Measurements from ENCODE around the gene TDRD9. TPM values are rescaled to one million over a fixed set of nuclear protein-coding genes. Genes with fewer than 3 reads are reported as not detected.
"Not testable (repeated sequence)": the region's sequence is repeated elsewhere in the genome, so short reads cannot be mapped to it uniquely, and the experiment has no call there.

TDRD9 gene
- total RNA-seq, 1 experiment from 2014 or later: not detected

DNA sequence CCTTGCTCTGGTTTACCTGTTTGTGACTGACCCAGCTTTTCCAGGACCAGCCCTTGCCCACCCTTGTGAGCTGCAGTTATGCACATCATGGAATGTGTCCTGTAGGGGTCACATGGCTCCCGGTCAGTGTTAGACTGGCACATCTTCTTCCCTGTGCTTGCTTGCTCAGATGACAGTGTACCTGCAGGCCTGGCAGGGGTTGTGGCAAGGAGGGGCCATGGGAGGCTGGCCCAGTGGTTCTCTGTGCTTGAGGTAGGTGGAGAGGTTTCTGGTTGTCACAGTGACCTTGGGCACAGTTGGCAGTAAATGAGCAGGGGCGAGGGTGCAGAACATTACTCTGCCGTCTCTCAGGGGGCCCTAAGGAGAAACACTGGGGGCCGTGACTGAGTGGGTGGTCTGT, 41.7 kb downstream of the TDRD9 start:
- Histone ChIP-seq H3K27ac (no peak overlapping the region), H3K9me3 (replicated peaks) (no peaks in the 10 kb centered on the region), H3K27me3 (peaks cover 10% of the 10 kb centered on the region; the same call in 1 of the 2 replicates), H3K36me3 (no peaks in the 10 kb centered on the region), H3K4me3 (no peak overlapping the region), H3K4me1 (no peaks in the 10 kb centered on the region)
- no peak for DNase-seq

DNA sequence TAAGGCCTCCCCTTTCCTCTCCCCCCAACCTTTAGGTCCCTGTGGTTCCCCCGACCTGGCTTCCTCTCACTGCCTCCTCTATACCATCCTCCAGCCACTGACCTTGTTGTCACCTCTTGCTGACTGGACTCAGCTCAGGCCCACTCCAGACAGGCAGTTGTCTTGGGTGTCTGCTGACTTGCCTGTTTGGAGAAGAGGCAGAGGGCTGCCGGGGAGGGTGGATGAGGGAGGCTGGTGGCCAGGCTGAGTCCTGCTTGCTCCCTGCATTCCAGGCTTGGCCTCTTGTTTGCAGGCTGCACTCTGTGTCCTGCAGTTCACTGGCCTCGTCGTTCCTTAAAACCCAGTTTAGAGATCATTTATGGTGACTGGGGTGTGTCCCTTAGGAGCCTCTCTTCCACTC, 45.1 kb downstream of the TDRD9 start:
- H3K27ac ChIP-seq: no peak overlapping the region
- H3K9me3 ChIP-seq (replicated peaks): no peaks in the 10 kb centered on the region
- H3K36me3 ChIP-seq: no peaks in the 10 kb centered on the region

DNA sequence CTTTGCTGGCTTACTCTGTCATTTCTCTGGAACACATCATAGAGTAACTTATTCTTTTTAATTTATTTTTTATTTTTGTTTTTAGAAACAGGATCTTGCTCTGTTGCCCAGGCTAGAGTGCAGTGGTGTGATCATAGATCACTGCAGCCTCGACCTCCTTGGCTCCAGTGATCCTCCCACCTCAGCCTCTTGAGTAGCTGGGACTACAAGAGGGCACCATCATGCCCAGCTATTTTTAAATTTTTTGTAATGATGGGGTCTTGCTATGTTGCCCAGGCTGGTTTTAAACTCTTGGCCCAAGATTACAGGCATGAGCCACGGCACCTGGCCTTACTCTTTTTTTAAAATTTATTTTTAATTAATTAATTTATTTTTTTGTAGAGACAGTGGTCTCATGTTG, 46.3 kb downstream of the TDRD9 start:
- Histone ChIP-seq H3K9me3 (replicated peaks) (no peaks in the 10 kb centered on the region), H3K27ac (no peak overlapping the region), H3K36me3 (no peaks in the 10 kb centered on the region), H3K27me3 (peaks cover 9% of the 10 kb centered on the region; the same call in 1 of the 2 replicates), H3K4me1 (no peaks in the 10 kb centered on the region), H3K4me3 (no peak overlapping the region)
- no peak for DNase-seq

More for the DNA sequence above, 45.1 kb downstream of the TDRD9 start:
- H3K4me1 ChIP-seq: no peaks in the 10 kb centered on the region
- no peak for DNase-seq
- H3K4me3 ChIP-seq: no peak overlapping the region
- peaks cover 9% of the 10 kb centered on the region; the same call in 1 of the 2 replicates for H3K27me3 ChIP-seq

DNA sequence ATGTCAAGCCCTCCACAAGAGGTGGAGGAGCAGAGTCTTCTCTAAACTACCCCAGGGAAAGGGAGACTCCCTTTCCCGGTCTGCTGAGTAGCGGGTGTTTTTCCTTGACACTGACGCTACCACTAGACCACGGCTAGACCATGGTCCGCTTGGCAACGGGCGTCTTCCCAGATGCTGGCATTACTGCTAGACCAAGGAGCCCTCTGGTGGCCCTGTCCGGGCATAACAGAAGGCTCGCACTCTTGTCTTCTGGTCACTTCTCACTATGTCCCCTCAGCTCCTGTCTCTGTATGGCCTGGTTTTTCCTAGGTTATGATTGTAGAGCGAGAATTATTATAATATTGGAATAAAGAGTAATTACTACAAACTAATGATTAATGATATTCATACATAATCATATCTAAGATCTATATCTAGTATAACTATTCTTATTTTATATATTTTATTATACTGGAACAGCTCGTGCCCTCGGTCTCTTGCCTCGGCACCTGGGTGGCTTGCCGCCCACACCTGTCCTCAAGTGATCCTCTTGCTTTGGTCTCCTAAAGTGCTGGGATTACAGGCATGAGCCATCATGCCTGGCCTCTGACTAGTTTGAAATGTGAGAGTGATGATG, 52.5 kb downstream of the TDRD9 start:
- H3K36me3 ChIP-seq; H3K27ac ChIP-seq; H3K27me3 ChIP-seq; H3K4me1 ChIP-seq; H3K4me3 ChIP-seq; H3K9me3 ChIP-seq (replicated peaks): not testable (repeated sequence)
- DNase-seq: peak; percentile 68 to 78

DNA sequence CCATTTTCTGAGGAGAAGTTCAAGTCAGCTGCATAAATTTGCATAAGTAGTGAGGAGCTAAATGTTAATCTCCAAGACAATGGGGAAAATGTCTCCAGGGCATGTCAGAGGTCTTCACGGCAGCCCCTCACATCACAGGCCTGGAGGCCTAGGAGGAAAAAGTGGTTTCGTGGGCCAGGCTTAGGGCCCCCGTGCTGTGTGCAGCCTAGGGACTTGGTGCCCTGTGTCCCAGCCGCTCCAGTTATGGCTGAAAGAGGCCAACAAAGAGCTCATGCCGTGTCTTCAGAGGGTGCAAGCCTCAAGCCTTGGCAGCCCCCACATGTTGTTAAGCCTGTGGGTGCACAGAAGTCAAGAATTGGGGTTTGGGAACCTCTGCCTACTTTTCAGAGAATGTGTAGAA, 55.9 kb downstream of the TDRD9 start:
- Histone ChIP-seq H3K9me3 (replicated peaks) (peaks cover 4% of the 10 kb centered on the region), H3K36me3 (no peaks in the 10 kb centered on the region), H3K4me1 (no peaks in the 10 kb centered on the region), H3K27ac (no peak overlapping the region), H3K4me3 (no peak overlapping the region), H3K27me3 (no peaks in the 10 kb centered on the region)
- DNase-seq: no peak

DNA sequence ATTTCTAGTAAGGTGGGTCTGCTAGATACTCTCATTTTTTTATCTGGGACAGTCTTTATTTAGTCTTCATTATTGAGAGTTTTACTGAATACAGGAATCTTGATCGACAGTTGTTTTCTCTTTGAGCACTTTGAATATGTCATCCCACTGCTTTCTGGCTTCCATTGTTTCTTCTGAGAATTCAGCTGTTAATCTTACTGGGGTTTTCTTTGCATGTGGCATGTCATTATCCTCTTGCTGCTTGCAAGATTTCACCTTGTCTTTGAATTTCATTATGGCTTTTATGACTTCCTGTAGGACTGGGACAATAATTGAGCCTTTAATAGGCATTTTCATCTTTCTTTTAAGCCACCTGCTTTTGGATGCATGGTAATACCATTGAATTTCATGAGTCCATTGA, 60.8 kb downstream of the TDRD9 start:
- Histone ChIP-seq H3K4me3 (no peak overlapping the region), H3K4me1 (no peaks in the 10 kb centered on the region), H3K36me3 (no peaks in the 10 kb centered on the region), H3K27me3 (peaks cover 6% of the 10 kb centered on the region), H3K27ac (no peak overlapping the region), H3K9me3 (replicated peaks) (peaks cover 4% of the 10 kb centered on the region)
- DNase-seq: no peak

DNA sequence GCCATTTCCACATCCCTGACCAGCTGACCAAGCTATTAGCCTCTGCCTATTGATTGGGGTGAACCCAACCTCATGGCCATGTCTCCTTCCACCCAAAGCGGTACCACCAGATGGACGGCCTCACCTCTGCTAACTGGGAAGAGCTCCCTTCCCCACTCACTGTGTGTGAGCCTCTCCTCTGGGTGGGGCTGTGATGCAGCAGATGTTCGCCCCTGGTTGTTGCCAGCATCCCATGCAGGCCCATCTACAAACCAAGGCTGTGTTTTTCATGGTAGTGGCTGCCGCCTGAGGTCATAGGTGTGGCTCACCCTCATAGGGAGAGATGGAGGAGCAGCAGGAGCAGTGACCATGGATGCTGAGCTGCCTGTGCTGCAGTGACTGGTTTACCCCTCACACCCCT, 61.7 kb downstream of the TDRD9 start:
- peaks cover 4% of the 10 kb centered on the region for H3K9me3 ChIP-seq (replicated peaks)
- no peak for DNase-seq
- peaks cover 11% of the 10 kb centered on the region for H3K27me3 ChIP-seq
- H3K36me3 ChIP-seq: no peaks in the 10 kb centered on the region
- H3K4me3 ChIP-seq: no peak overlapping the region
- no peaks in the 10 kb centered on the region for H3K4me1 ChIP-seq
- no peak overlapping the region for H3K27ac ChIP-seq

DNA sequence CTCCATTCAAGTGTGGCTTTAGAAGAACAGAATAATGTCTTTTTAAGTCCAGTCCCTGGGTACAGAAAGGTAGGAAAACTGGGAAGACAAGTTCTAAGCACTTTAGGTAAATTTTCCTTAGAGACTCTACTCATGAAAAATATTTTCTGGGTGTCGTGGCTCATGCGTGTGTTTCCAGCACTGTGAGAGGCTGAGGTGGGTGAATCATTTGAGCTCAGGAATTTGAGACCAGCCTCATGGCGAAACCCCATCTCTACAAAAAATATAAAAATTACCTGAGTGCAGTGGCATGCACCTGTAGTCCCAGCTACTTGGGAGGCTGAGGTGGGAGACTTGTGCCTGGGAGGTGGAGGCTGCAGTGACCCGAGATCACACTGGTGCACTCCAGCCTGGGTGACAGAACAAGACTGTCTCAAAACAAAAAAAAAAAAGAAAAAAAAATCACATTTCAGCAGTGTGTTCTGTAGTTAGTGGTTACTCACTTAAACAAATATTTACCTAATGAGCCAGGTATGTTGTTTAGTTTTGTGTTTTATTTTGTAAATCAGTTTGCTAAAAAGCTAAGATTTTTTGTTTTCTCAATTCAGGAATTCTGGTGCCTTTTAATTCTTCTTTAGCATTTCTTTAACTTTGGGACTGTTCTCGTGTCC, 66.4 kb downstream of the TDRD9 start:
- DNase-seq: no peak
- Histone ChIP-seq H3K27me3 (peaks cover 39% of the 10 kb centered on the region), H3K36me3 (no peaks in the 10 kb centered on the region), H3K4me3 (no peak overlapping the region), H3K27ac (no peak overlapping the region), H3K4me1 (no peaks in the 10 kb centered on the region), H3K9me3 (replicated peaks) (no peaks in the 10 kb centered on the region)

DNA sequence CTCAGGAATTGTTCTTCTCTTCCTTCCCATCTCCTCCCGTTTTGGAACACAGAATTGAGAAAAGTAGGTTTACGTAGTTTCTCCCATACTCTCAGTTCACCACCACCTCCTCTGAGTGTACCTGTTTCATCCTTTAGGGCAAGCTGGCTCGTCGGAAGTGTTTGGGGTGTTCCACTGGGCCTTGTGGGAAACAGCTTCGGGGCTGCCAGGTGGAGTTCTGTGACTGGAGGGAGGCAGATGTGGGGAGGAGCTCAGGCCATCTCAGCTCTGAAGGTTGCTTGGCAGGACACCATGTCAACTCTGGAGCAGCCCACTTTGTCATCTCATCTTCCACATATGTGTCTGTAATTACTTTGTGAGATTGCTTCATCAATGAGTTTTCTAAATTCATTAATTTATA, 67.6 kb downstream of the TDRD9 start:
- no peak for DNase-seq
- Histone ChIP-seq H3K36me3 (no peaks in the 10 kb centered on the region), H3K4me1 (no peaks in the 10 kb centered on the region), H3K27ac (no peak overlapping the region), H3K9me3 (replicated peaks) (no peaks in the 10 kb centered on the region), H3K4me3 (no peak overlapping the region), H3K27me3 (peaks cover 39% of the 10 kb centered on the region)

DNA sequence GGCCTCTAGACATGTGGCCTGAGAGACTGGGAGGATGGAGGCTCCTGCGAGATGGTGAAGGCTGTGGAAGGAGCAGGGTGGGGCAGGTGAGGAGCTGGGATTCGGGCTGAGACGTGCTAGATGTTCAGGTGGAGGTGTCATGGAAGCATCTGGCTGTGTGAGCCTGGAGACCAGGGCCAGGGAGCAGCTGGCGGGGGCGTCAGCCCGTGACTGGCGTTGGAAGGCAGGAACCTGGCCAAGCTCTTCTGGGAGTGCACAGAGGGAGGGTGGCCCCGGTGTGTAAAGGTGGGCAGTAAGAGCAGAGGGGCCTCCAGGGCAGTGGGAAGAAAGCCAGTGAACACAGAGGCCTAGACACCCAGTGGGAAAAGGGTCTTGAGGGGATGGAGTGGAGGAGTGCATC, 69.1 kb downstream of the TDRD9 start:
- Histone ChIP-seq H3K4me3 (no peak overlapping the region), H3K4me1 (no peaks in the 10 kb centered on the region), H3K27me3 (peaks cover 39% of the 10 kb centered on the region), H3K9me3 (replicated peaks) (no peaks in the 10 kb centered on the region), H3K27ac (no peak overlapping the region), H3K36me3 (no peaks in the 10 kb centered on the region)
- no peak for DNase-seq

DNA sequence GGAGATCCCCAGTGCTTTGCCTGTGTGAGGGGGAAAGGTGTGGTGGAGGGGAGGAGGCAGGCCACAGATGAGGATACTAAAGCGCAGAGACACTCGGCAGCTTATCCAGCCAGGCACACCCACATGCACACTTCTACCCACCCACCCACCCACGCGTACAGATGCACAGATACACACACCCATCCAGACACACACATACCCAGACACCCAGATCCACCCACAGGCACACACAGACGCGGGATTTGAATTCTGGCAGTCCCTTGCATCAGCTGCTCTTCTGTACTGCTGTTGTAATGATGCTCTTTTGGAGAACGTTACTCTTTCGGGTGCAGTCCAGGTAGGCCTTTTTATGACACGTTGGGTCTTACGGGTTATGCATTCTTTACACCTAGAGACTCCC, 69.8 kb downstream of the TDRD9 start:
- Histone ChIP-seq H3K27ac (no peak overlapping the region), H3K36me3 (no peaks in the 10 kb centered on the region), H3K4me3 (no peak overlapping the region), H3K9me3 (replicated peaks) (no peaks in the 10 kb centered on the region), H3K4me1 (no peaks in the 10 kb centered on the region), H3K27me3 (peaks cover 39% of the 10 kb centered on the region)
- DNase-seq: no peak

DNA sequence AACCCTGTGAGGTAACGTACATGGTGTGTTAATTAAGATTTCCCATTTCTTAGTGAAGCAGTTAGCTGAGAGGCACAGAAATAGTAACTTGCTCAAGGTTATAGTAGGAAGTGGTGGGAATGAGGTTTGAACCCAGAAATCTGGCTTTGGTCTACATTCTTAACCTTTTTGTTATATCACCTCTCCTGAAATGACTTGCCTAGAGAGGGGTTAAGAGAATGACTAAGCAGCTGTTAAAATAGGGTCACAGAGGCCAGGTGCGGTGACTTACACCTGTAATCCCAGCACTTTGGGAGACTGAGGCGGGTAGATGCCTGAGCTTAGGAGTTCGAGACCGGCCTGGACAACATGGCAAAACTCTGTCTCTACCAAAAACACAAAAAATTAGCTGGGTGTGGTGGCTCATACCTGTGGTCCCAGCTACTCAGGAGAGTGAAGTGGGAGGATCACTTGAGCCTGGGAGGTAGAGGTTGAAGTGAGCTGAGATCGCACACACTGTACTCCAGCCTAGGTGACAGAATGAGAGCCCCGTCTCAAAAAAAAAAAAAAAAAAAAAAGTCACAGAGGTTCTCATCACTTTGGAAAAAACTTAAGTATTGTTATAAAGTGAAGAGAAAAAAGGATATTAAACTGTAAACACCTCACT, 71.7 kb downstream of the TDRD9 start:
- H3K4me1 ChIP-seq: no peaks in the 10 kb centered on the region
- DNase-seq: no peak
- peaks cover 28% of the 10 kb centered on the region for H3K27me3 ChIP-seq
- no peaks in the 10 kb centered on the region for H3K9me3 ChIP-seq (replicated peaks)
- no peak overlapping the region for H3K4me3 ChIP-seq
- H3K36me3 ChIP-seq: no peaks in the 10 kb centered on the region
- no peak overlapping the region for H3K27ac ChIP-seq

DNA sequence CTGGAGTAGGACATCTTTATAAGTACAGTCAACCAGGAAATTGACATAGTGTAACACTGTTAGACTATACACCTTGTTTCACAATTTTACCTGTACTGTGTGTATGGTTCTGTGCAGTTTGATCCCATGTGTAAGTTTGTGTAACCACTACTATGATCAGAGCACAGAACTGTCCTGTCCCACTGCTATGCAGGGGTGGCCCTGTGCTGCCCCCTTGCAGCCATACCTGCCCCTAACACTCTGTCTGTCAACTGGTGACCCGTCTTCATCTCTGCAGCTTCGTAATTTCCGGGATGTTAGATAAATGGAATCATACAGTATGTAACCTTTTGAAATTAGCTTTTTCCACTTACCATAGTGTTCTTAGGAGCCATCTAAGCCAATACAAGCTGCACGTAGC, 72.7 kb downstream of the TDRD9 start:
- peak in 1 of 2 experiments; percentile 36 for DNase-seq
- H3K4me1 ChIP-seq: no peaks in the 10 kb centered on the region
- peaks cover 18% of the 10 kb centered on the region for H3K27me3 ChIP-seq
- no peaks in the 10 kb centered on the region for H3K36me3 ChIP-seq
- no peak overlapping the region for H3K4me3 ChIP-seq
- no peak overlapping the region for H3K27ac ChIP-seq
- no peaks in the 10 kb centered on the region for H3K9me3 ChIP-seq (replicated peaks)

DNA sequence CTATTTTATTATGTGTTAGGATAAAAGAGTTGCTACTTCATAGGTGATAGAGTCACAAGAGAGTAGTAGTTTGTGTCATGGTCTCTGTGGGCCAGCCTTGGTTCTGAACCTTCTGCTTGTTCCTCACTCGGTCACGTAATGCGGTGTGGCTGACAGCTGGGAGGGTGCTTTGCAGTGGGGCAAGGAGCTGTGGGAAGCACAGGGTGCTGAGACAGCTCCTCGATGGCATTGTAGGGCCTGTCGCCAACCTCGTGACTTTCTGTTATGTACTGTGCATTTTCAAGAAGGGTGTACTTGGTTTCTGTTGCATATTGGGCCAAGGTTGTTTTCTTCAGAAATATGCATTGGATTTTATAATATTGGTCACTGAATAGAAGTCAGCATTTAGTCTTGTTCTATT, 75.4 kb downstream of the TDRD9 start:
- Histone ChIP-seq H3K9me3 (replicated peaks) (no peaks in the 10 kb centered on the region), H3K27me3 (no peaks in the 10 kb centered on the region), H3K36me3 (no peaks in the 10 kb centered on the region), H3K27ac (no peak overlapping the region), H3K4me3 (no peak overlapping the region), H3K4me1 (no peaks in the 10 kb centered on the region)
- DNase-seq: no peak

DNA sequence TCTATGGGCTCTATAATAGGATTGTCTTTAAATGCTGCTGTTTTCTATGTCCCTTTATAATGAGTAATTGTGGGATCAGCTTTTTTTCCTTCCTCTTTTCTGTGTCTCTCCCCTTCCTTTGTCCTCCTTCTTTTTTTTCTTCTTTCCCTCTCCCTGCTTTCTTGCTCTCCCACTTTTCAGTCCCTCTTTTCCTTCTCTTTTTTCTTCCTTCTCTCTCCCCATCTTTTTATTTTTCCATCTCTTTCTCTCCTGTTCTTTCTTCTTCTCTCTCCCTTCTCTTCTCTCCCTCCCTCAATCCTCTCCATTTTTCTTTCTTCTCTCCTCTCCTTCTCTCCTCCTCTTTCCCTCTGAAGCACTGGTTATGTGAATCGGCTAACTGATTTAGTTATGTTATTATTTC, 76.6 kb downstream of the TDRD9 start:
- Histone ChIP-seq H3K9me3 (replicated peaks) (no peaks in the 10 kb centered on the region), H3K4me3 (no peak overlapping the region), H3K36me3 (no peaks in the 10 kb centered on the region), H3K27me3 (no peaks in the 10 kb centered on the region; the same call in 1 of the 2 replicates), H3K27ac (no peak overlapping the region), H3K4me1 (no peaks in the 10 kb centered on the region)
- DNase-seq: no peak

All from SJCRH30 (cell line).